Aorta (tissue), 5 donors: ENCODE measurements around the gene YWHAE. TPM values are rescaled to one million over a fixed set of nuclear protein-coding genes. Genes with fewer than 3 reads are reported as not detected.
"Not testable (repeated sequence)": the region's sequence is repeated elsewhere in the genome, so short reads cannot be mapped to it uniquely, and the experiment has no call there.

Experiments used
- ATAC-seq: fragments of 200-7000 bp; cut with Tn5 transposase; one replicate; pipeline ENCODE4 v1.9.1; 2022; ENCODE audit warnings: moderate library complexity; ENCODE audit not compliant: low FRiP score
- DNase-seq, 2 donors: peaks; one replicate each; pipeline ENCODE4 v3.0.0-alpha.2; 2020
- H3K27ac ChIP-seq, 2 donors: one replicate each; pipeline ENCODE4 v1.5.1; 2013; ENCODE audit warnings: low read length in 2 of 2, mild to moderate bottlenecking in 2 of 2, moderate library complexity in 2 of 2, control low read depth in 1 of 2, inconsistent platforms in 1 of 2, low read depth in 1 of 2
- H3K27me3 ChIP-seq, 2 donors: one replicate each; pipeline ENCODE4 v1.6.1; 2013; ENCODE audit warnings: control low read depth in 1 of 2, low read length in 1 of 2, mild to moderate bottlenecking in 1 of 2, moderate library complexity in 1 of 2; ENCODE audit not compliant: insufficient read depth in 2 of 2, control insufficient read depth in 1 of 2
- H3K36me3 ChIP-seq, 2 donors: one replicate each; pipeline ENCODE4 v1.6.1; 2013; ENCODE audit warnings: control low read depth in 1 of 2, low read length in 1 of 2, mild to moderate bottlenecking in 1 of 2; ENCODE audit not compliant: insufficient read depth in 2 of 2, control insufficient read depth in 1 of 2
- H3K4me1 ChIP-seq, 2 donors: one replicate each; pipeline ENCODE4 v1.6.1; 2013; ENCODE audit warnings: low read length in 2 of 2, control low read depth in 1 of 2, mild to moderate bottlenecking in 1 of 2, moderate library complexity in 1 of 2; ENCODE audit not compliant: insufficient read depth in 2 of 2, control insufficient read depth in 1 of 2
- H3K4me3 ChIP-seq, 2 donors: one replicate each; pipeline ENCODE4 v1.5.1; 2013; ENCODE audit warnings: low read length in 2 of 2, control low read depth in 1 of 2, mild to moderate bottlenecking in 1 of 2
- H3K9me3 ChIP-seq: one replicate; pipeline ENCODE4 v1.6.1; 2013; ENCODE audit warnings: mild to moderate bottlenecking, low read length; ENCODE audit not compliant: control insufficient read depth
- WGBS, 2 donors: extraction: QIAGEN DNeasy Blood & Tissue Kit; methylation state at CpG; one replicate each; pipeline ENCODE4 v1.1.7; 2013; 5-methylcytosine and 5-hydroxymethylcytosine counted together
- intact Hi-C, 2 donors: fragments of 100-400 bp; cut with DNase I; formaldehyde crosslinking; loops; one replicate each; pipeline versions ENCODE4 v1.14.2 to v1.15.0; 2022
- polyA plus RNA-seq, 2 donors: library from polyadenylated mRNA; stranded (reverse); fragments of 200-250 nt; gene quantifications; one replicate each; pipeline ENCODE4 v1.2.3, GENCODE V29; 2013
- total RNA-seq, 2 donors: library from RNA; stranded (reverse); fragmentation: NEBNext Ultra II Directional; extraction: Animal tissue kit (Norgen Biotek cat#: 25700); gene quantifications; one replicate each; pipeline ENCODE4 v1.2.1, GENCODE V29; 2021
- donor health status: healthy with polysubstance abuse.
- donor health status: Bipolar disorder and iron deficiency.
- donor health status: DM: no; HTN: no; CAD: no.
- donor health status: DM: no; HTN: no; CAD: no.
- donor health status: DM: yes; HTN: yes; CAD: no.

YWHAE gene
- total and polyA plus RNA-seq, 4 donors, result 174 to 285 (median 248) TPM

- peak in 1 of 2 donors; percentile 21 for DNase-seq
- Histone ChIP-seq H3K4me1 (peaks cover 1 to 2% of the 10 kb centered on the region in 2 donors), H3K27me3 (no peaks in the 10 kb centered on the region), H3K36me3 (peaks cover 3% of the 10 kb centered on the region in 2 donors), H3K9me3 (no peaks in the 10 kb centered on the region), H3K27ac (no peak overlapping the region), H3K4me3 (no peak overlapping the region)
- 29 to 32% methylated on average over 10 of the region's 10 CpGs for WGBS, 2 donors
- intact Hi-C loops, result loop anchor here in 1 of 2 donors (5.0 kb wide), 1 partner anchor 155 kb away; the partner anchor contains the start of gene INPP5K
- ATAC-seq, result no peak
These were observed 37.8 kb downstream of the YWHAE start for GRCh38 chr17:1362065-1362848.

- H3K9me3 ChIP-seq, result no peaks in the 10 kb centered on the region
- no peak overlapping the region for H3K4me3 ChIP-seq
- intact Hi-C loops, result loop anchor here in 1 of 2 donors (5.0 kb wide), 1 partner anchor 156 kb away; the partner anchor contains the start of gene INPP5K
- no peaks in the 10 kb centered on the region for H3K27me3 ChIP-seq
- H3K27ac ChIP-seq, result peak overlapping the region in 1 of 2 donors; percentile 33
- H3K36me3 ChIP-seq, result peaks cover 3% of the 10 kb centered on the region in 2 donors
- H3K4me1 ChIP-seq, result peaks cover 1 to 2% of the 10 kb centered on the region in 2 donors
- ATAC-seq (no peak), DNase-seq (no peak)
- 68 to 71% methylated on average over 12 of the region's 12 CpGs for WGBS, 2 donors
These were observed 39.0 kb downstream of the YWHAE start for GRCh38 chr17:1360975-1361374.

- intact Hi-C loops, result loop anchor here in 1 of 2 donors (5.0 kb wide), 1 partner anchor 157 kb away; the partner anchor contains the start of gene INPP5K
- not testable (repeated sequence) for H3K4me1 ChIP-seq, ATAC-seq, H3K4me3 ChIP-seq, H3K27me3 ChIP-seq, H3K27ac ChIP-seq, H3K36me3 ChIP-seq, H3K9me3 ChIP-seq
- DNase-seq, result peak in 1 of 2 donors; percentile 59
- 20 to 23% methylated on average over 5 of the region's 5 CpGs for WGBS, 2 donors
These were observed 39.7 kb downstream of the YWHAE start for GRCh38 chr17:1360315-1360714.

- ATAC-seq (no peak), DNase-seq (no peak)
- Histone ChIP-seq H3K4me1 (no peaks in the 10 kb centered on the region), H3K4me3 (no peak overlapping the region), H3K27me3 (no peaks in the 10 kb centered on the region), H3K9me3 (no peaks in the 10 kb centered on the region), H3K36me3 (peaks cover 4 to 5% of the 10 kb centered on the region in 2 donors), H3K27ac (no peak overlapping the region)
- WGBS, 2 donors, result 89 to 91% methylated on average over 7 of the region's 7 CpGs
- intact Hi-C loops, result no loop called here
These were observed 46.0 kb downstream of the YWHAE start for GRCh38 chr17:1354030-1354429.

DNA sequence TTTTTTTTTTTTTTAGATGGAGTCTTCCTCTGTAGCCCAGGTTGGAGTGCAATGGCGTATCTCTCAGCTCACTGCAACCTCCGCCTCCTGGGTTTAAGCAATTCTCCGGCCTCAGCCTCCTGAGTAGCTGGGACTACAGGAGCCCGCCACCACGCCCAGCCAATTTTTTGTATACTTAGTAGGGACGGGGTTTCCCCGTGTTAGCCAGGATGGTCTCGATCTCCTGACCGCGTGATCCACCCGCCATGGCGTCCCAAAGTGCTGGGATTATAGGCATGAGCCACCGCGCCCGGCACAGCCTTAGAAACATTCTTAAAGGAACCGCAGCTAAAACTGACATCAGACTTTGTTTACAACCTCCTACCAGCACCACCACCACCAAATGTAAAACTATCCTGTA, 47.5 kb downstream of the YWHAE start:
- H3K9me3 ChIP-seq, ATAC-seq, H3K27me3 ChIP-seq, H3K36me3 ChIP-seq, H3K4me3 ChIP-seq, intact Hi-C loops, H3K27ac ChIP-seq, H3K4me1 ChIP-seq: not testable (repeated sequence)
- peak in 1 of 2 donors; percentile 45 for DNase-seq
- 83 to 90% methylated on average over 16 of the region's 16 CpGs for WGBS, 2 donors

- WGBS, 2 donors, result 53 to 58% methylated on average over 3 of the region's 3 CpGs
- Histone ChIP-seq H3K27me3 (no peaks in the 10 kb centered on the region), H3K4me3 (no peak overlapping the region), H3K36me3 (peaks cover 4% of the 10 kb centered on the region in 2 donors), H3K4me1 (no peaks in the 10 kb centered on the region), H3K9me3 (no peaks in the 10 kb centered on the region), H3K27ac (no peak overlapping the region)
- no peak for ATAC-seq
- intact Hi-C loops, result no loop called here
- DNase-seq, result no peak
These were observed 48.1 kb downstream of the YWHAE start for GRCh38 chr17:1351971-1352370.

DNA sequence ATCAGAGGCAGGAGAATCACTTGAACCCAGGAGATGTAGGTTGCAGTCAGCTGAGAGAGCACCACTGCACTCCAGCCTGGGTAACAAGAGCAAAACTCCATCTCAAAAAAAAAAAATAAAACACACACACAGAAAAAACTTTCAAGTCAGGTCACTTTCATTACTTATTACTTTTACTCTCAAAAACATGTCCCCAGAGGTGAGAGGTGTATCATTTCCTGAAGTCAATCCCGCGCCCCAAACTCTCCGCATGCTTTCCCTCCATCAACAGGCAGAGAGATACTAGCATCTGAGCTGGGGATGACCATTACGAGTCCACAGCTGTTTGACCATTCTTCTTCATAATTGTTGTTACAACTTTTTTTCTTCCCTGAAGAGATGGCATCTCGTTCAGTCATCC, 48.7 kb downstream of the YWHAE start:
- WGBS, 2 donors, result 81 to 83% methylated on average over 5 of the region's 5 CpGs
- Histone ChIP-seq H3K27me3 (no peaks in the 10 kb centered on the region), H3K4me1 (no peaks in the 10 kb centered on the region), H3K4me3 (no peak overlapping the region), H3K36me3 (peaks cover 4% of the 10 kb centered on the region in 2 donors), H3K27ac (no peak overlapping the region), H3K9me3 (no peaks in the 10 kb centered on the region)
- ATAC-seq (no peak), DNase-seq (no peak)
- intact Hi-C loops, result no loop called here

DNA sequence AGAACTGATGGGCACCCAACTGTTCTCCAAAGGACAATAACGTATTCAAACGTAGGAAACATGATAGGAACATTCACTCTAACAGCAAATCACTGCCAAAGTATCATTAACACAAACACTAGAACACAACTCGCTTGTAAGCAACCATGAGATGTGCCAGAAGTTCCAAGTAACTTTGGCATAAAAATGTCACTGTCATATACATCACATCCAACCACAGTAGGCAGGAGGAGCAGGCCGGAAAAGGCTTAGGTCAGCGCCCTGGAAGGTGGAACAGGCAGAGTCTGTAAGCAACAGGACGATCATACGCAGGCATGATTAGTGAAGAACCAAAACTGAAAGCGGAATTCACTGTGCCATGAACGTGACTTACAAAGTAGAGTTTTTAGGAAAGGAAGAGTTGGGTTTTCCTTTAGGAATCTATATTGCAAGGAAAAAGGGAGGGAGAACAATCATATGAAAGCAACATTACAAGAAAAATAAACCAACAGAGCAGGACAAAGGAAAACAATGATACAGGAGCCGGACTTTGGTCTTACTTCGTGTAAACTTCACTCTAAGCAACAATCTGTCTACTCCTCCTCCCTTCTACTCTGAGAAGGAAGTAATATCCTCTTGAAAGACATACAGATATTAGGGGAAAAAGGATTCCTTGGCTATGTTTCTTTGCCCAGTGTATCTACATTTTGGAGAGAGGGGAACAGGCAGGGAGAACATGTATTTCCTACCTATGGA, 52.3 kb downstream of the YWHAE start:
- peak in 1 of 2 donors; percentile 61 for DNase-seq
- intact Hi-C loops, result no loop called here
- no peaks in the 10 kb centered on the region for H3K9me3 ChIP-seq
- no peak overlapping the region for H3K27ac ChIP-seq
- peaks cover 2 to 4% of the 10 kb centered on the region in 2 donors for H3K36me3 ChIP-seq
- no peak overlapping the region for H3K4me3 ChIP-seq
- H3K27me3 ChIP-seq, result no peaks in the 10 kb centered on the region
- peak; percentile 59 for ATAC-seq
- 43% methylated on average over 11 of the region's 11 CpGs for WGBS, 2 donors
- no peaks in the 10 kb centered on the region for H3K4me1 ChIP-seq
